Activated T-helper 2 cell treated with anti-CD3 and anti-CD28 coated beads, Interferon-gamma antibody, Interleukin-2, Interleukin-4, amounts not matched to agents 10 μg/mL and 5 μg/mL and 100 μg/mL, durations not matched to agents 14 hours and 24 hours and 36 hours (primary cell): ENCODE results near the gene COX11. TPM values are rescaled to one million over a fixed set of nuclear protein-coding genes. Genes with fewer than 3 reads are reported as not detected.

Source experiments
- DNase-seq: peaks from one replicate; pipeline ENCODE4 v3.0.0; 2021; ENCODE audit warnings: low spot score
- H3K27ac Mint-ChIP-seq: one replicate; pipeline ENCODE4 v1.8.0; 2021; ENCODE audit warnings: mixed read lengths
- H3K27me3 Mint-ChIP-seq: one replicate; pipeline ENCODE4 v1.8.0; 2021; ENCODE audit warnings: low read depth, mixed read lengths
- H3K36me3 Mint-ChIP-seq: one replicate; pipeline ENCODE4 v1.8.0; 2021; ENCODE audit warnings: low read depth, mixed read lengths
- H3K4me1 Mint-ChIP-seq: one replicate; pipeline ENCODE4 v1.8.0; 2021; ENCODE audit warnings: low read depth, mixed read lengths
- H3K4me3 Mint-ChIP-seq: one replicate; pipeline ENCODE4 v1.8.0; 2021; ENCODE audit warnings: low read depth, mild to moderate bottlenecking, moderate library complexity, mixed read lengths
- H3K9me3 Mint-ChIP-seq: one replicate; pipeline ENCODE4 v1.8.0; 2021; ENCODE audit warnings: mixed read lengths
- intact Hi-C: fragments of 100-400 bp; cut with micrococcal nuclease; formaldehyde crosslinking; loops from one replicate; pipeline ENCODE4 v1.15.1; 2023
- total RNA-seq: library from RNA; stranded (reverse); gene quantifications from 2 replicates; pipeline ENCODE4 v1.2.3, GENCODE V29; 2022

The COX11 gene
- total RNA-seq, 1 donor from 2014 or later = 54.0 TPM

DNA sequence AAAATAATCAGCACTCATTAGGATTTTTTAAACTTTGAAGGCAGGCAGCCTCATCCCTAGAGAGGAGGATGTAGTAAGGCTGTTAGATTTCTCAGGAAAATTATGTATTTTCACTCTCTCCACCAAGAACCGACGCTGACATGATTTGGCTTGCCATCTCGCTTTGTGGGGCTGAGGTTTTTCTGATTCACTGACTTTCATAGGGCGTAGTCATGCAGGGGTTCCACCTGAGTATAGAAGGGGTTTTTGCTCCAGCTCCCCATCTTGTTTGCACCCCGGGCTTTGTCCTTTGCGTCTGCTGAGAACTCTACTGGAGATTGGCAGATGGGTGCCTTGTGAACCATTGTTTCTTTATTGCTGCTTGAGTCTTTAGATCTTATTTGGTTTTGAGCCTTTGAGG is 47.6 kb downstream of the COX11 start:
- peaks cover 11% of the 10 kb centered on the region for H3K9me3 Mint-ChIP-seq
- H3K4me3 Mint-ChIP-seq = no peak overlapping the region
- no peaks in the 10 kb centered on the region for H3K27me3 Mint-ChIP-seq
- DNase-seq = no peak
- no peak overlapping the region for H3K27ac Mint-ChIP-seq
- intact Hi-C loops = no loop called here
- H3K4me1 Mint-ChIP-seq = no peaks in the 10 kb centered on the region
- H3K36me3 Mint-ChIP-seq = no peaks in the 10 kb centered on the region

DNA sequence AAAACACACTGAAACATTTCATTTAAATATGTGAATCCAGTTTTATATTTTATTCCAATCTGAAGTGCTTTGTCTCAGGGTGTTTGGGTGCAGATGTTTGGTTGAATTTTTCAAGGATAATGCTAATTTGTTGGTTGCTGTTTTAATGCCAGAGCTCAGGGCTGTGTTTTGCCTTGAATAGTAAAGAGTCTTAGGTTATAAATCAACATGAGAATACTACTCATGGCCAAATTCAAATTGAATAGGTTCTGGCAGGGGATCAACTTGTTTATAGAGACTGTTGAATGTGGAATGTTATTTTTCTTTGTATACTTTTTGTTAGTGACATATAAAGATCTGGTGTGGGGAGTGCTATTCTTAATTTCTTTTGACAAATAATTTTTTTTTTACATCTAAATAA is 49.0 kb downstream of the COX11 start:
- no peaks in the 10 kb centered on the region for H3K36me3 Mint-ChIP-seq
- no peak for DNase-seq
- no peaks in the 10 kb centered on the region for H3K4me1 Mint-ChIP-seq
- H3K27ac Mint-ChIP-seq = no peak overlapping the region
- H3K4me3 Mint-ChIP-seq = no peak overlapping the region
- peaks cover 11% of the 10 kb centered on the region for H3K9me3 Mint-ChIP-seq
- intact Hi-C loops = no loop called here
- H3K27me3 Mint-ChIP-seq = no peaks in the 10 kb centered on the region

DNA sequence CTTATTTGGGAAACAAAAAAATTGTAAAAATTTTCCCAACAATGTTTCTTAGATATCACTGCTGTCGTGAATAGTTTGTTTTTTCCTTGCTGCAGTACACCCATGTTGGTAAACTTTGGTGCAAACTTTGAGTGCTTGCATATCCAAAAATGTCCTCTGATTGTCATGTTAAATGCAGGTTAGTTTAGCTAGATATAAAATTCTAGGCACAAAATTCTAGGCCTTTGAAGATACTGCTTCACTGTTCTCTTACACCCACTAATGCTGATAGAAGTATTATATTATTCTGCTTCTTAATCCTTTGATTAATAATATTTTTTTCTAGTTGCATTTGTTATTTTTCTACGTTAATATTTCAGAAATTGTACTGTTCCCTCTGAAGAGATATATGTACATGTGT is 51.7 kb downstream of the COX11 start:
- H3K4me3 Mint-ChIP-seq = no peak overlapping the region
- no peaks in the 10 kb centered on the region for H3K36me3 Mint-ChIP-seq
- H3K9me3 Mint-ChIP-seq = peaks cover 11% of the 10 kb centered on the region
- no peak for DNase-seq
- intact Hi-C loops = no loop called here
- H3K4me1 Mint-ChIP-seq = no peaks in the 10 kb centered on the region
- no peak overlapping the region for H3K27ac Mint-ChIP-seq
- H3K27me3 Mint-ChIP-seq = no peaks in the 10 kb centered on the region

Other genes starting within 250 kb of the COX11 start
- gene TOM1L1, start 67.8 kb downstream of the COX11 start, total RNA-seq = 0.80 and 1.2 TPM in 2 replicates
- gene STXBP4, start 111 bp upstream of the COX11 start, total RNA-seq = 7.4 and 7.6 TPM in 2 replicates